H1 (cell line): Measurements from ENCODE around the gene ANO9. TPM values are rescaled to one million over a fixed set of nuclear protein-coding genes. Genes with fewer than 3 reads are reported as not detected.
A peak's percentile ranks its signal among the peaks of the same experiment; 100 is the strongest.

Experiments
- CTCF ChIA-PET: fragments of 300-600 bp; sonication (Branson Sonifier 250); formaldehyde crosslinking; loops from one replicate; lab custom pipeline; 2021; ENCODE audit not compliant: partially characterized antibody; lab: Charles Lee
- POLR2A ChIA-PET: fragments of 300-600 bp; sonication (Branson Sonifier 250); formaldehyde crosslinking; loops from one replicate; lab custom pipeline; 2021; ENCODE audit warnings: inconsistent platforms; ENCODE audit not compliant: partially characterized antibody; lab: Charles Lee
- DNase-seq, 2 experiments: peaks; one replicate each; pipeline versions ENCODE4 v3.0.0 to v3.0.0-alpha.2; 2010 to 2022; ENCODE audit warnings: low spot score in 2 of 2, low read depth in 1 of 2, mixed read lengths in 1 of 2
- FAIRE-seq: peaks from 2 replicates; lab custom pipeline; 2011; peaks lifted over from hg19 to GRCh38; lab: Jason Lieb, UNC
- H2AFZ ChIP-seq: 2 replicates; pipeline ENCODE4 v1.8.1; 2012; ENCODE audit warnings: low read length, inconsistent platforms
- H2AK5ac ChIP-seq: 2 replicates; pipeline ENCODE4 v1.6.1; 2013; ENCODE audit warnings: low read depth, low read length
- H2BK120ac ChIP-seq: replicated peaks from 2 replicates; pipeline ENCODE3; 2013; ENCODE audit warnings: low read depth, low read length, inconsistent platforms
- H2BK12ac ChIP-seq: 2 replicates; pipeline ENCODE4 v1.6.1; 2013; ENCODE audit warnings: low read depth, low read length
- H2BK15ac ChIP-seq: 2 replicates; pipeline ENCODE4 v1.6.1; 2013; ENCODE audit warnings: low read length
- H2BK20ac ChIP-seq: 2 replicates; pipeline ENCODE4 v1.6.1; 2013; ENCODE audit warnings: low read length
- H2BK5ac ChIP-seq: 2 replicates; pipeline ENCODE4 v1.6.1; 2013; ENCODE audit warnings: low read depth, low read length
- H3K14ac ChIP-seq: 2 replicates; pipeline ENCODE4 v1.6.1; 2013; ENCODE audit warnings: inconsistent platforms; ENCODE audit not compliant: insufficient read length
- H3K18ac ChIP-seq: 2 replicates; pipeline ENCODE4 v1.6.1; 2013; ENCODE audit warnings: low read length; ENCODE audit errors: extremely low read depth
- H3K23ac ChIP-seq: 2 replicates; pipeline ENCODE4 v1.6.1; 2013; ENCODE audit warnings: inconsistent platforms; ENCODE audit not compliant: insufficient read length
- H3K23me2 ChIP-seq: 2 replicates; pipeline ENCODE4 v1.6.1; 2013; ENCODE audit warnings: low read depth, low read length
- H3K27ac ChIP-seq: 2 replicates; pipeline ENCODE4 v1.6.1; 2011; ENCODE audit warnings: low read depth, low read length, inconsistent platforms
- H3K27me3 ChIP-seq, 4 experiments: replicated peaks in 1 of 4; 1 replicate in 1 of 4; 2 replicates in 3 of 4; pipeline versions ENCODE4 v1.6.1 to v1.8.1; 2011 to 2013; ENCODE audit warnings: low read length in 3 of 4, mild to moderate bottlenecking in 3 of 4, inconsistent platforms in 2 of 4, mixed read lengths in 2 of 4, moderate library complexity in 1 of 4; ENCODE audit not compliant: control insufficient read depth in 3 of 4, insufficient read depth in 3 of 4; ENCODE audit errors: extremely low read depth in 1 of 4
- H3K36me3 ChIP-seq, 4 experiments: 2 replicates each; pipeline versions ENCODE4 v1.6.1 to v1.8.1; 2011 to 2013; ENCODE audit warnings: mild to moderate bottlenecking in 4 of 4, low read length in 3 of 4, moderate library complexity in 2 of 4, control low read depth in 1 of 4, inconsistent platforms in 1 of 4; ENCODE audit not compliant: insufficient read depth in 4 of 4, control insufficient read depth in 2 of 4
- H3K4ac ChIP-seq: replicated peaks from 2 replicates; pipeline ENCODE3; 2013; ENCODE audit warnings: low read length, low read depth, mixed read lengths, inconsistent platforms; ENCODE audit not compliant: insufficient read length
- H3K4me1 ChIP-seq, 4 experiments: replicated peaks in 1 of 4; 1 replicate in 1 of 4; 2 replicates in 3 of 4; pipeline versions ENCODE4 v1.6.1 to v1.8.1; 2011 to 2013; ENCODE audit warnings: low read length in 3 of 4, inconsistent platforms in 2 of 4, mixed read lengths in 1 of 4; ENCODE audit not compliant: insufficient read depth in 4 of 4, control insufficient read depth in 3 of 4
- H3K4me2 ChIP-seq, 2 experiments: 2 replicates each; pipeline versions ENCODE4 v1.6.1 to v1.8.1; 2011 to 2013; ENCODE audit warnings: low read depth in 2 of 2, low read length in 2 of 2, control low read depth in 1 of 2, inconsistent platforms in 1 of 2, mild to moderate bottlenecking in 1 of 2; ENCODE audit not compliant: insufficient read depth in 1 of 2
- H3K4me3 ChIP-seq, 4 experiments: fragments of 200-600, 300-600 bp in 1 of 4; sonication (generic), shearing (Covaris generic), sonication (Bioruptor Twin) in 1 of 4; 2 replicates each; pipeline versions ENCODE4 v1.5.1 to v1.8.1; 2011 to 2016; ENCODE audit warnings: low read length in 4 of 4, low read depth in 3 of 4, control low read depth in 2 of 4, inconsistent platforms in 2 of 4, mild to moderate bottlenecking in 2 of 4, mixed read lengths in 1 of 4, moderate library complexity in 1 of 4; ENCODE audit not compliant: insufficient read depth in 2 of 4; ENCODE audit errors: extremely low read depth in 1 of 4
- H3K56ac ChIP-seq: replicated peaks from 2 replicates; pipeline ENCODE3; 2013; ENCODE audit warnings: low read depth, mild to moderate bottlenecking, mixed read lengths, low read length, inconsistent platforms; ENCODE audit not compliant: insufficient read length
- H3K79me1 ChIP-seq: 2 replicates; pipeline ENCODE4 v1.6.1; 2013; ENCODE audit warnings: low read depth, low read length, control low read depth
- H3K79me2 ChIP-seq, 2 experiments: 2 replicates each; pipeline versions ENCODE4 v1.6.1 to v1.8.1; 2012 to 2013; ENCODE audit warnings: low read length in 2 of 2, mild to moderate bottlenecking in 2 of 2, inconsistent platforms in 1 of 2; ENCODE audit not compliant: insufficient read depth in 2 of 2, control insufficient read depth in 1 of 2
- H3K9ac ChIP-seq, 4 experiments: replicated peaks in 1 of 4; 1 replicate in 1 of 4; 2 replicates in 3 of 4; pipeline versions ENCODE4 v1.6.1 to v1.8.1; 2011 to 2013; ENCODE audit warnings: low read depth in 3 of 4, low read length in 3 of 4, control low read depth in 2 of 4, mild to moderate bottlenecking in 2 of 4, moderate library complexity in 2 of 4, inconsistent platforms in 1 of 4; ENCODE audit errors: extremely low read depth in 1 of 4
- H3K9me3 ChIP-seq, 2 experiments: 2 replicates each; pipeline versions ENCODE4 v1.6.1 to v1.8.1; 2012 to 2013; ENCODE audit warnings: mild to moderate bottlenecking in 2 of 2, moderate library complexity in 2 of 2, control low read depth in 1 of 2, inconsistent platforms in 1 of 2, low read depth in 1 of 2, low read length in 1 of 2, mixed read lengths in 1 of 2; ENCODE audit not compliant: insufficient read depth in 2 of 2
- H4K20me1 ChIP-seq, 2 experiments: replicated peaks in 1 of 2; 2 replicates each; pipeline versions ENCODE3 to v1.8.1; 2011 to 2013; ENCODE audit warnings: inconsistent platforms in 2 of 2, low read length in 2 of 2, mild to moderate bottlenecking in 1 of 2; ENCODE audit not compliant: insufficient read depth in 2 of 2, control insufficient read depth in 1 of 2
- H4K5ac ChIP-seq: 2 replicates; pipeline ENCODE4 v1.6.1; 2013; ENCODE audit warnings: low read length, low read depth, mixed read lengths, inconsistent platforms; ENCODE audit not compliant: insufficient read length
- H4K8ac ChIP-seq: 2 replicates; pipeline ENCODE4 v1.8.0; 2013; ENCODE audit warnings: mild to moderate bottlenecking, moderate library complexity, low read length, inconsistent platforms; ENCODE audit not compliant: insufficient read depth; ENCODE audit errors: extremely low read depth
- H4K91ac ChIP-seq: replicated peaks from 2 replicates; pipeline ENCODE3; 2013; ENCODE audit warnings: low read length, mixed read lengths, inconsistent platforms; ENCODE audit not compliant: insufficient read length
- ATF2 ChIP-seq: IDR thresholded peaks from 2 replicates; pipeline ENCODE4 v1.6.1; 2012; ENCODE audit warnings: low read length, inconsistent platforms
- GABPA ChIP-seq: IDR thresholded peaks from 2 replicates; pipeline ENCODE4 v1.6.1; 2011; ENCODE audit warnings: mild to moderate bottlenecking, low read length, moderate library complexity, borderline replicate concordance; ENCODE audit not compliant: insufficient read depth
- JUND ChIP-seq: IDR thresholded peaks from 2 replicates; pipeline ENCODE4 v1.6.1; 2011; ENCODE audit warnings: mild to moderate bottlenecking, improper control_type of control experiment, low read length
- KDM5A ChIP-seq: fragments of 200-600 bp; IDR thresholded peaks from 2 replicates; pipeline ENCODE4 v1.7.1; 2012; ENCODE audit warnings: mild to moderate bottlenecking, low read length, inconsistent platforms, mixed read lengths
- MAFK ChIP-seq: IDR thresholded peaks from 2 replicates; pipeline ENCODE4 v1.6.1; 2012; ENCODE audit warnings: low read depth, mild to moderate bottlenecking, improper control_type of control experiment, low read length
- POLR2A ChIP-seq, 2 experiments: IDR thresholded peaks; 1 replicate in 1 of 2; 2 replicates in 1 of 2; pipeline ENCODE4 v1.6.1; 2011; ENCODE audit warnings: low read depth in 2 of 2, low read length in 2 of 2, mild to moderate bottlenecking in 2 of 2; ENCODE audit errors: control extremely low read depth in 1 of 2
- RAD21 ChIP-seq, 2 experiments: IDR thresholded peaks in 1 of 2; conservative IDR thresholded peaks in 1 of 2; 2 replicates each; pipeline ENCODE4 v1.6.1; 2011; ENCODE audit warnings: low read depth in 2 of 2, low read length in 2 of 2, improper control_type of control experiment in 1 of 2, inconsistent platforms in 1 of 2, mild to moderate bottlenecking in 1 of 2, moderate library complexity in 1 of 2
- SIN3A ChIP-seq, 2 experiments: IDR thresholded peaks in 1 of 2; conservative IDR thresholded peaks in 1 of 2; 2 replicates each; pipeline ENCODE4 v1.6.1; 2011 to 2012; ENCODE audit warnings: low read length in 2 of 2, improper control_type of control experiment in 1 of 2, low read depth in 1 of 2, mild to moderate bottlenecking in 1 of 2
- SP4 ChIP-seq: IDR thresholded peaks from 2 replicates; pipeline ENCODE4 v1.6.1; 2012; ENCODE audit warnings: low read length, inconsistent platforms
- TBP ChIP-seq: IDR thresholded peaks from 2 replicates; pipeline ENCODE4 v1.6.1; 2011; ENCODE audit warnings: low read depth, low read length, improper control_type of control experiment
- WGBS, 2 experiments: shearing (Covaris generic) in 1 of 2; methylation state at CpG; one replicate each; pipeline versions ENCODE4 v1.1.6 to v1.1.7; 2013 to 2015; ENCODE audit warnings: low lambda C conversion rate in 2 of 2, mixed read lengths in 2 of 2, inconsistent platforms in 1 of 2, low coverage in 1 of 2, missing lambda C conversion rate in 1 of 2; ENCODE audit not compliant: insufficient replicate concordance in 2 of 2, insufficient coverage in 1 of 2, insufficient read length in 1 of 2; ENCODE audit errors: extremely low coverage in 1 of 2, missing lambda C conversion rate in 1 of 2; 5-methylcytosine and 5-hydroxymethylcytosine counted together
- polyA plus RNA-seq, 7 experiments: library from polyadenylated mRNA; depleted of rRNA in 3 of 7; stranded (reverse) in 5 of 7; unstranded in 2 of 7; fragments of >200 nt in 5 of 7; fragments of 200-250 nt in 2 of 7; gene quantifications; 1 replicate in 5 of 7; 2 replicates in 1 of 7; 4 replicates in 1 of 7; pipeline versions ENCODE4 v1.2.1 to v1.2.3, GENCODE V29; 2011 to 2013; ENCODE audit warnings: missing spikeins in 2 of 7, mixed read lengths in 2 of 7
- total RNA-seq: library from RNA; stranded (reverse); fragmentation: NEBNext Ultra II Directional; extraction: Animal tissue kit (Norgen Biotek cat#: 25700); gene quantifications from 2 replicates; pipeline ENCODE4 v1.2.1, GENCODE V29; 2021

ANO9 gene
- total and polyA plus RNA-seq, 2 of the 8 experiments (the other 6 are each of a cell fraction or from before 2014, with no cell fraction given) = 20.0 to 20.7 TPM

- Histone ChIP-seq H2BK15ac (no peak overlapping the region), H4K8ac (no peak overlapping the region), H3K9ac (no peak overlapping the region), H3K23ac (no peak overlapping the region), H3K36me3 (no peaks in the 10 kb centered on the region), H2BK5ac (no peak overlapping the region), H4K20me1 (no peaks in the 10 kb centered on the region), H3K4ac (no peak overlapping the region), H3K18ac (no peak overlapping the region), H3K9me3 (no peaks in the 10 kb centered on the region), H4K5ac (no peak overlapping the region), H3K4me2 (0 out of 4 replicates have a peak overlapping the region, but pooled peaks of 1 of the 2 experiments have one; percentile 3), H2AFZ (no peak overlapping the region), H2BK12ac (no peak overlapping the region), H3K4me3 (no peak overlapping the region), H2BK120ac (no peak overlapping the region), H2BK20ac (no peak overlapping the region), H3K27me3 (no peaks in the 10 kb centered on the region), H3K27ac (no peak overlapping the region), H4K91ac (no peak overlapping the region), H2AK5ac (no peak overlapping the region), H3K79me1 (no peaks in the 10 kb centered on the region), H3K4me1 (peaks cover 0 to 23% (median 9%) of the 10 kb centered on the region in 4 experiments; a peak in 5 of 7 replicates), H3K79me2 (no peaks in the 10 kb centered on the region), H3K56ac (no peak overlapping the region), H3K23me2 (peaks cover 4% of the 10 kb centered on the region; the same call in 1 of the 2 replicates), H3K14ac (no peak overlapping the region)
- WGBS, 2 experiments = 84% methylated on average over 12 of the region's 12 CpGs; no CpG with 5 or more reads in 1 of the 2 experiments
- FAIRE-seq (no peak), DNase-seq (no peak)
- ChIA-PET CTCF (interaction anchor here (0.7 to 3.2 kb wide), 7 partner anchors 25 to 82 kb away, joined by 3 to 13 read pairs (median 4); no protein-coding TSS in a partner anchor), POLR2A (interaction anchor here (2.0 kb wide), 1 partner anchor 38 kb away, joined by 5 read pairs; no protein-coding TSS in a partner anchor)
- TF ChIP-seq TBP (no peak), ATF2 (no peak), MAFK (no peak), KDM5A (no peak), JUND (no peak), POLR2A (IDR thresholded peaks at IDR 0.05; ENCODE audit: control extremely low read depth in 1 of 2, low read depth in 2 of 2, low read length in 2 of 2) (no peak), GABPA (no peak), SIN3A (conservative IDR thresholded peaks at IDR 0.05 in 1 of 2, IDR thresholded peaks at IDR 0.05 in 1 of 2; ENCODE audit: low read depth in 1 of 2, low read length in 2 of 2) (no peak), SP4 (no peak), RAD21 (IDR thresholded peaks at IDR 0.05 in 1 of 2, conservative IDR thresholded peaks at IDR 0.05 in 1 of 2; ENCODE audit: low read depth in 2 of 2, low read length in 2 of 2) (no peak)
Observed at GRCh38 chr11:444396-445144, 2.8 kb upstream of the ANO9 start.
